HG03558 (cell line): ENCODE results near the gene MUC13.

ENCODE experiments used
- ATAC-seq: cut with Tn5 transposase; IDR thresholded peaks from one replicate; pipeline ENCODE4 v1.9.1; 2021; ENCODE audit warnings: moderate number of reproducible peaks; ENCODE audit not compliant: unreplicated experiment; ENCODE audit errors: extremely low read depth

MUC13 gene

DNA sequence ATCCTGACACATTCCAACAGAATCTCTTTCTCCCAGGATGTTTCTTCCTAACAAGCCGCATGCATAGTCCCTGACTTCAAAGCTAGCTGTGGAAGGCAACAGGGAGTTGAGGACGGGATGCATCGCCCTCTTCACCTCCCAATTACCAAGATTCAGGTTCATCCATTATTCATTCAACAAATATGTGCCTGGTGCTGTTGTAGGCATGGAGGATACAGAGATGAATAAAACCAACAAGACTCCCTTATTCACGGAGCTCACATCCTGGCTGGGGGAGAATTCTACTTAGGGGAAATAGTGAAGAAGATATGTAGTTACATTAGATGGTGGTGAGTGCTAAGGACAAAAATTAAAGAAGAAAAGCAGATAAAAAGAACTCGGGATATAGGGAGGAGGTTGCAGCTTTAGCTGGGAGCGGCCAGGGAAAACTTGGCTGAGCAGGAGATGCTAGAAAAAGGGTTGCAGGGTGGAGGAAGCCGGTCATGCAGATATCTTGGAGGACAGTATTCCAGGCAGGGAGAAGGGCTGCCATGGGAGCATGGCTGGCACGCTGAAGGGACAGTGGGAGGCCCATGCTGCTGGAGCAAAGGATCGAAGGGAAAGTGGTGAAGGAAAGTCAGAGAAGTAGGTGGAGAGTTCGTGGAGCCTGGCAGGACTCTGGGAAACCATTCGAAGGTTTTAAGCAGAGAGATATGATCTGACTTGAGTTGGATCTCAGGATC is 52.4 kb downstream of the MUC13 start:
- ATAC-seq, result no peak

DNA sequence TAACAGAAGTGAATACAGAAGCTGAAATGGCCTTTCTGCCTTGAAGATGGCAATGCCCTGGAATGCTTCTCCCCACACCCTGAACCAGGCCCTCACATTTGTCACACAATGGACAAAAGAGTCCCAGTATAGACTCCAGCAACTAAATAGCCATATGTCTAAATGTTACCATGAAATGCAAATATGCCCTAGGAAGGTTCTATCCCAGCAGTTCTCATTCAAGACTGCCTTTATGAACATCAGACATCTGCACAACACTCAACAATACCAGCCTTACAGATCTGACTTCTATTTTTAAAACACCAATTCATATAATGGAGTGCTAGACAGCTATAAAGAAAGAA is 55.2 kb downstream of the MUC13 start:
- no peak for ATAC-seq

DNA sequence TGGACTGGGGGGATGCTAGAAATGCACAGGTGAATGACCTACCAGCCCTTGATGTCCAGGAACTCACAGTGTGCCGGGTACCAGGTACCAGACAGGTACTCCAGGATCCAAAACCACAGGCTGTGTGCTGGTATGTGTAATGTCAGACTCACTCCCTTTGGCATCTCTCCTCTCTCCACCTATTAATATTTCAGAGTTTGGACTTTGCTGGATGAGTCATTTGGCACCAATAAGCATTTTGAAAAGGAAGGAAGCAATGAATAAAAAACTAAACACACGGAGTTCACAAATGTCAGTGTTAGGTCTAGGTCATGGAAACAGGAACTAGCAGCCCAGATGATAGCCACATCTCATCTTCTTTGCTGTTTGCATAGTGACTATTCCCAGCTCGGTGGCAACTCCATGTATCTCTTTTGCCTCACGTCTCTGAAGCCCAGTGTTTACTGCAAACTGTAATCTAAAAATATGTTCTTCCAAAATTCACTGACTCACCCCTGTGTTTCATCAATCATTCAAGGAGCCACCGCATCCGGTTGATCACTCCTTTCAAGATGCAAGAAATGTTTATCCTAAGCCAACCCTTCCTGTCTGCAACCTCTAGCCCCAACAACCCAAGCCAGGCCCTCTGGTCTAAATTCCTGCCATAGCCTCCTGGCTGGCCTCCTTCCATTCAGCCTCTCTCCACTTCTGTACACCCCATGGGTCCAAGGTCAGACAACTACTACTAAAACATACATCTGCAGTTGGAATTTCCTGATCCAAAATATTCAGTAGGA is 55.8 kb downstream of the MUC13 start:
- no peak for ATAC-seq

DNA sequence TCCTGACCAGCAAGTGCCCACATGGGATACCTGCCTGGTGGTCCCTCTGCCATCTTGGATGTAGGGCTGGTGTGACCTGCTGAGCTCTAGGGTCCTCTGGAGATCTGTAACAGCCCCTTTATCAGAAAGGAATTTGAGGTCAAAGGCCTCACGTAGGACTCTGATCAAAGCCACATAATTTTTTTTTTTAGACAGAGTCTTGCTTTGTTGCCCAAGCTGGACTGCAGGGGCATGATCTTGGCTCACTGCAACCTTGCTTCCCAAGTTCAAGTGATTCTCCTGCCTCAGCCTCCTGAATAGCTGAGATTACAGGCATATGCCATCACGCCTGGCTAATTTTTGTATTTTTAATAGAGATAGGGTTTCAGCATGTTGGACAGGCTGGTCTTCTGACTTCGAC is 56.9 kb downstream of the MUC13 start:
- no peak for ATAC-seq

DNA sequence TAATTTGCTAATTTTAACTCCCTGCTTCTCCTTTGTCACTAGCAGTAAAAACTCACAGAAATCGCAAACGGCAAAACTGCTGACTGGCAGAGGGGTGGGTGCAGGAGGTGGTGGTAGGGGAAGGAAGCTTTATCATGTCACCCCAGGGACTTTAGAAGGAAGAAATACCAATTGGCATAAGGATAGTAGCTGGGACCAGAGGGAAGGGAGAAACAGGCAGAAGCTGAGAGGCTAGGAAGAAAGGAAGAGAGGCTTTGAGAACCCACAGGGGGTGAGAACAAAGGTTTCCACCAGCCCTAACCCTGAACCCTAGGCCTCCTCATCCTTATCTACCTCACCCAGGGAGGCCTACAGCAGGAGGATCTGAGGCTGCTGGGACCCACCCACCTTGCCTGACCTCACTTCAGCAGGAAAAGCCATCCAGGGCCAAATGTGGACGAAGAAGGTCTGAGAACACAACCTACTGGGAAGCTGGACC is 58.1 kb downstream of the MUC13 start:
- ATAC-seq, result no peak

DNA sequence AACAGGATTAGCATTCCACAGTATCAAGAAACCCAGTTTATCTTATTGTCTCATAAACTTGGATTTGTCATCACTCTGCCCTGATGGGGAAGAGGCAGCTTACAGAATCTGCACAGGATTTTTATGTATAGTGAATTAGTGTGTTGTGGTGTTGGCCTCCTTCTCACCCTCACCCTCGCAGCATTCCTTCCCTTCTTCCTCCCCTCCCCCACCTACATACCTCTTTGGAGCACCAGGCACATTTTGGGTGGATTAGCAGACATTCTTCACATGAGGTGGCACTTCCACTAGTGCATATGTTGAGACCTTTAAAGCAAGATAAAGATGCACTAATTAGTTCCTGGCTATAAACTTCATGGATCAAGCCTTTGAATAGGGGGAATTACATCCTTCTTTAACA is 61.3 kb downstream of the MUC13 start:
- ATAC-seq, result no peak

DNA sequence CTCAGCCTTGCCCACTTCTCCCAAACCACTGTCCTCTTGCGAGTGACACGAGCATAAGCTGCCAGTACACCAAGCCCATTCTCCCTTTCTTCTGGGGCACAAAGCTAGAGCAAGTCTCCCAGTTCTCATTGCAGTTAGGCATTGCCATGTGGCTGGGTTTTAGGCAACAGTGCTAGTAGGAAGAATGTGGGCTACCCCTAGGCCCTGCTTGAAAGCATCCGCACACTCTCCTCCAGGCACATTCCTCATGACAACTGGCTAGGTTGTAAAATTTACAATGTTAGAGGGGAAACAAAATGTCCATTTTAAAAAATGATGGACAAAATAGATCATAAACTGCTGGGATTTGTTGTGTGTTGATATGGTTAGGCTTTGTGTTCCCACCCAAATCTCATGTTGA is 67.0 kb downstream of the MUC13 start:
- no peak for ATAC-seq

DNA sequence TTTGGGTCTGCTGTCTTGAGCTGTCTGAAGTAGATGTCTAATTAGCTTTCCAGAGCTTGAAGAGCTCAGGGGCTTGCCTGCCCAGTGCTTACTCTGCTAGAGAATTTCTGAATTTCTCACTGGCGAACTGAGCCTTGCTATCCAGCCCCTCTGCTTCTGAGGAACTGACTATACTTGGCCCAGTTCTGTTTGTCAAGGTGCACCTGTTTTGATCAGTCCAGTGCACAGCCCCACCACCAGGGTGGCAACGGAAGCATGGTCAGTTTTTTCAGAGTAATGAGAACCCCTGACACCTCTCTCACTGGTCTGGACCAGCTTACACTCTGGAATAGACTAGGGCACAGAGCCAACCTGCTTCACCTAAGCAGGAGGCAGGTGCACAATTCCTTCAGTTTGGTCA is 72.5 kb downstream of the MUC13 start:
- ATAC-seq, result no peak

DNA sequence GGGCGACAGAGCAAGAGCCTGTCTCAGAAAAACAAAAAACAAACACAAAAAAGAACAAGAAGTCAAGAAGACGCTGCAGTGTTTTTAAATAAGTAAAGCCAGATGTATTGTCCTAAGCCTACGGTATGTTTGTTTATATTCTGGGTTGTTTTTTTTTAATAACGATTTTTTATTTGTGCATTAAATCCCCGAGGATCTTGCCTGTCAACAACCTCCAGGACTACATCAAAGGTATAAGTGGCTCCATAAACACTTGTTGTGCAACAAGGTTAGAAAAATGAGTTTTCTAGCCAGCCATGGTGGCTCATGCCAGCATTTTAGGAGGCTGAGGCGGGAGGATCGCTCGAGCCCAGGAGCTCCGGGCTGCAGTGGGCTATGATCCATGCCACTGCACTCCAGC is 73.5 kb downstream of the MUC13 start:
- ATAC-seq, result no peak

DNA sequence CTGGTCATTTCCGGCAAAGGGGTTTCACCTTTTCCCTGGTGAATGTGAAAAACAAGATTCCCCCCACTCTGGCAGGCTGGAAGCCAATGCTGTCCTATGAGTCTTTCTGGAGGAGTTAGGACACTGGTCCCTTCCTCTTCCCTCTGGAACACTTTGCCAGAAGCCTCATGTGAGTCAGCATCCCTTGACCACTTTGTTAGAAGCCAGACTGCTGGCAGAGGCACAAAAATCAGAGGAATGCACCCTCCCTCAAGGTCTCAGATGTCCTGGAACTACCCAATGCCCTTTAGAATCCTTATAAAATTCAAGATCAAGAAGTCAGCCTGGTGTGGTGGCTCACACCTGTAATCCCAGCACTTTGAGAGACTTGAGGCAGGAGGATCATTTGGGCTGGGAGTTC is 74.0 kb downstream of the MUC13 start:
- ATAC-seq, result no peak

DNA sequence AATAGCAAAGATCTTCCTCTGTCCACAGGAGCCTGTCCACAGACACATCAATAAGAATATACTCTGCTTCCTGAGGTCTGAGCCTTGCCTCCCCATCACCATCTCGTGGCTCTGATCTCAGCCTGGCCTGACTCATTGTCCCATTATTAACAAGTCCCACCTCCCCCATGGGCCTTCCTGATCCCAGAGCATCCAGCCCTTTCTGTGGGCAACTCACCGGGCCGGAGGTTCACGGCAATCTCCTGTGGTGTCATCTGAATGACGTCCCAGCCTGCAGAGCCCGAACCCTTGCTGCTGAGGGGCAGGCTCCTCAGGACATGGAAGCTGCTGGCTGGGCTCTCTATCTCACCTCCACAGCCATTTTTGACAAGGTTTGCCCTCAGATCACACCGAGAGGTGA is 75.5 kb downstream of the MUC13 start:
- ATAC-seq, result no peak

DNA sequence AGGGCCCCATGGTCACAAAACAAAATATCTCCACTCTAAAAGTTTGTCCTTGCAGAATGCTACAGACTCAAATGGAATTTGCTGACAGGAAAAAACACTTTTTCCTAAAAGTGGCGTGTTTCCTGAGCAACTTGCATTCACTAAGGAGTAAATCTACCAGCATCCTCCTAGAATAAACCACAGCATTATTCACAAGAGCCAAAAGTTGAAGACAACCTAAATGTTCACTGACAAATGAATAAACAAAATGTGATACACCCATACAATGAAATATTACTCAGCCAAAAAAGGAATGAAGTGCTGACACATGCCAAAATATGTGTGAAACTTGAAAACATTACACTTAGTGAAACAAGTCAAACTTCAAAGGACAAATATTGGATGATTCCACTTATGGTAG is 76.3 kb downstream of the MUC13 start:
- ATAC-seq, result no peak

DNA sequence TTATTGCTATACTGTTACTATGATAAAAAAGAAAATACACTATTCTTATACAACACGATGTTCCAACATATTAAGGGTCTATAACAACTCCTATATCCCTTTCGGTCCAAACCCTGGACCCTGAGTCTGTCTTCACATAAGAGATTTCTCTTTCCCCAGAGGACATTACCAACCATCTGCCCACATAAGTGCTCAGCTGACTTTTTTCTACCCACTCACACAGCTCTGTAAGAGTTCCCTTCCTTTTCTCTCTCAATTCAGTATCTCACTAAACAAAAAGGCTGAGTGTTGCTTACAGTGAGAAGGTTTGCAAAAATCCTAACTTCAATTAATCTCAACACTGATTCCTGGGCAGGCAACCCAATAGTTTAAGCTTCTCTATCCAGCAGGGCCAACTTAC is 77.9 kb downstream of the MUC13 start:
- ATAC-seq, result no peak
